HL-60 (cell line): Measurements from ENCODE around the gene PDE6D.
A peak's percentile ranks its signal among the peaks of the same experiment; 100 is the strongest.

Source experiments
- DNase-seq, 2 experiments: peaks; one replicate each; pipeline ENCODE4 v3.0.0-alpha.2; 2010 to 2020; ENCODE audit warnings: low read depth in 1 of 2, low spot score in 1 of 2
- H3K27ac ChIP-seq: fragments of 250-450 bp; sonication (Bioruptor Pico); replicated peaks from 2 replicates; pipeline ENCODE4 v1.5.1; 2020; ENCODE audit warnings: mild to moderate bottlenecking, moderate library complexity
- H3K27me3 ChIP-seq: fragments of 250-450 bp; sonication (Bioruptor Pico); 2 replicates; pipeline ENCODE4 v1.5.1; 2021; ENCODE audit warnings: mild to moderate bottlenecking, moderate library complexity; ENCODE audit not compliant: insufficient read depth, poor library complexity, severe bottlenecking
- H3K4me3 ChIP-seq: replicated peaks from 2 replicates; pipeline ENCODE4 v1.5.1; 2011; ENCODE audit warnings: mild to moderate bottlenecking, control low read depth, low read length; ENCODE audit not compliant: insufficient read depth
- GABPA ChIP-seq: IDR thresholded peaks from 2 replicates; pipeline ENCODE4 v1.6.1; 2012; ENCODE audit warnings: low read depth
- POLR2AphosphoS5 ChIP-seq: IDR thresholded peaks from 2 replicates; pipeline ENCODE4 v1.6.1; 2012; ENCODE audit warnings: low read depth
- SPI1 ChIP-seq: IDR thresholded peaks from 2 replicates; pipeline ENCODE4 v1.6.1; 2012; ENCODE audit warnings: low read depth, mild to moderate bottlenecking, borderline replicate concordance
- TF ChIP-seq, protein P1 (sequence below): IDR thresholded peaks from 2 replicates; pipeline ENCODE4 v1.6.1; 2012; ENCODE audit warnings: low read depth; ENCODE audit not compliant: insufficient replicate concordance
- TF ChIP-seq, protein P2 (sequence below): IDR thresholded peaks from one replicate; pipeline ENCODE4 v1.5.1; 2011; ENCODE audit warnings: low read length, control low read depth, inconsistent platforms; ENCODE audit not compliant: insufficient read depth

Gene PDE6D

GRCh38 chr2:231685349-231686191, 95.5 kb downstream of the PDE6D start:
- TF ChIP-seq GABPA (no peak), SPI1 (peak; percentile 82; the same call in 1 of the 2 replicates), POLR2AphosphoS5 (peak; percentile 67)
- TF ChIP-seq, protein P1, sequence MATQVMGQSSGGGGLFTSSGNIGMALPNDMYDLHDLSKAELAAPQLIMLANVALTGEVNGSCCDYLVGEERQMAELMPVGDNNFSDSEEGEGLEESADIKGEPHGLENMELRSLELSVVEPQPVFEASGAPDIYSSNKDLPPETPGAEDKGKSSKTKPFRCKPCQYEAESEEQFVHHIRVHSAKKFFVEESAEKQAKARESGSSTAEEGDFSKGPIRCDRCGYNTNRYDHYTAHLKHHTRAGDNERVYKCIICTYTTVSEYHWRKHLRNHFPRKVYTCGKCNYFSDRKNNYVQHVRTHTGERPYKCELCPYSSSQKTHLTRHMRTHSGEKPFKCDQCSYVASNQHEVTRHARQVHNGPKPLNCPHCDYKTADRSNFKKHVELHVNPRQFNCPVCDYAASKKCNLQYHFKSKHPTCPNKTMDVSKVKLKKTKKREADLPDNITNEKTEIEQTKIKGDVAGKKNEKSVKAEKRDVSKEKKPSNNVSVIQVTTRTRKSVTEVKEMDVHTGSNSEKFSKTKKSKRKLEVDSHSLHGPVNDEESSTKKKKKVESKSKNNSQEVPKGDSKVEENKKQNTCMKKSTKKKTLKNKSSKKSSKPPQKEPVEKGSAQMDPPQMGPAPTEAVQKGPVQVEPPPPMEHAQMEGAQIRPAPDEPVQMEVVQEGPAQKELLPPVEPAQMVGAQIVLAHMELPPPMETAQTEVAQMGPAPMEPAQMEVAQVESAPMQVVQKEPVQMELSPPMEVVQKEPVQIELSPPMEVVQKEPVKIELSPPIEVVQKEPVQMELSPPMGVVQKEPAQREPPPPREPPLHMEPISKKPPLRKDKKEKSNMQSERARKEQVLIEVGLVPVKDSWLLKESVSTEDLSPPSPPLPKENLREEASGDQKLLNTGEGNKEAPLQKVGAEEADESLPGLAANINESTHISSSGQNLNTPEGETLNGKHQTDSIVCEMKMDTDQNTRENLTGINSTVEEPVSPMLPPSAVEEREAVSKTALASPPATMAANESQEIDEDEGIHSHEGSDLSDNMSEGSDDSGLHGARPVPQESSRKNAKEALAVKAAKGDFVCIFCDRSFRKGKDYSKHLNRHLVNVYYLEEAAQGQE = peak; percentile 69
- TF ChIP-seq, protein P2, sequence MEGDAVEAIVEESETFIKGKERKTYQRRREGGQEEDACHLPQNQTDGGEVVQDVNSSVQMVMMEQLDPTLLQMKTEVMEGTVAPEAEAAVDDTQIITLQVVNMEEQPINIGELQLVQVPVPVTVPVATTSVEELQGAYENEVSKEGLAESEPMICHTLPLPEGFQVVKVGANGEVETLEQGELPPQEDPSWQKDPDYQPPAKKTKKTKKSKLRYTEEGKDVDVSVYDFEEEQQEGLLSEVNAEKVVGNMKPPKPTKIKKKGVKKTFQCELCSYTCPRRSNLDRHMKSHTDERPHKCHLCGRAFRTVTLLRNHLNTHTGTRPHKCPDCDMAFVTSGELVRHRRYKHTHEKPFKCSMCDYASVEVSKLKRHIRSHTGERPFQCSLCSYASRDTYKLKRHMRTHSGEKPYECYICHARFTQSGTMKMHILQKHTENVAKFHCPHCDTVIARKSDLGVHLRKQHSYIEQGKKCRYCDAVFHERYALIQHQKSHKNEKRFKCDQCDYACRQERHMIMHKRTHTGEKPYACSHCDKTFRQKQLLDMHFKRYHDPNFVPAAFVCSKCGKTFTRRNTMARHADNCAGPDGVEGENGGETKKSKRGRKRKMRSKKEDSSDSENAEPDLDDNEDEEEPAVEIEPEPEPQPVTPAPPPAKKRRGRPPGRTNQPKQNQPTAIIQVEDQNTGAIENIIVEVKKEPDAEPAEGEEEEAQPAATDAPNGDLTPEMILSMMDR = peak; percentile 66
- H3K27me3 ChIP-seq = no peaks in the 10 kb centered on the region
- DNase-seq = peak; percentile 89 to 90
- H3K4me3 ChIP-seq = peak overlapping the region; percentile 27
- H3K27ac ChIP-seq = peak overlapping the region; percentile 95

GRCh38 chr2:231684314-231685223, 96.5 kb downstream of the PDE6D start:
- Histone ChIP-seq H3K4me3 (peak overlapping the region; percentile 9), H3K27ac (peak overlapping the region; percentile 95), H3K27me3 (no peaks in the 10 kb centered on the region)
- TF ChIP-seq SPI1 (no peak; the same call in 1 of the 2 replicates), POLR2AphosphoS5 (peak; percentile 89)
- peak; percentile 78 to 92 for DNase-seq

DNA sequence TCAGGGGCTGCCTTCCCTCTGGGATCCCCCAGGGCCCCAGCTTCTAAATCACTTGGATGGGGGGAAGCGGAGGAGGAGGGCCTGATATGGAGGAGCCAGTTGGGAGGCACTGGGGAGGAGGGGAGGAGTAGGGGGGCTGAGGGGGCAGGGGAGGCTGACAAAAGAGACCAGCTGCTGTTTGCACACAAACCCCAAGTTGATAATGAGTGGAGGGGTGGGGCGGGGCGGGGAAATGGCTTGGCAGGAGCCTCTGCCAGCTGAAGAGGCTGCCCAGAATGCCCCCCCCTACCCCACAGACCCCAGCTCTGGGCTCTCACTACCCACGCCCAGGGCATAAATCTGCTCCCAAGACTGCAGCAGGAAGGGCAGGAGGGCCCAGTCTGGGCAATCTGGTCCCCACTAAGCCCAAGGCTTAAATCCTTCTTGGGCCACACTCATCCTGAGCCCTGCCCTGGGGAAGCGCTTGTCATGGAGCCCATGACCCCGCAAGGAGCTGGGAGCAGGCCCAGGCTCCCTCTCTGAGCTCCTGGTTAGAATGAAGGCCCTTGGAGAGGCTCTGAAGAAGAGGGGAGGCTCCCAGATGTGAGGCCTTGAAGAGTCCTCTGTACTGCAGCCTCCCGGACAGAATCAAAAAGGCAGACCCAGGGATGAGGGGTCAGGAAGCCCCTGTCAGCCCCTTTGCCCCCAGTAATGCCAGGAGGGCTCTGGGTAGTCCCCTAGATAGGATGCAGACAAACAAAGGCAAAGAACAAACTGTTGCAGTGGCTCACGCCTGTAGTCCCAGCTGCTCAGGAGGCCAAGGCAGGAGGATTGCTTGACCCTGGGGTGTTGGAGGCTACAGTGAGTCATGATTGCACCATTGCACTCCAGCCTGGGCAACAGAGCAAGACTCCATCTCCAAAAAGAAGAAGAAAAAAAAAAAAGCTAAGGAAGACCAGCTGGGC, 97.5 kb downstream of the PDE6D start:
- DNase-seq = peak in 1 of 2 experiments; percentile 58
- Histone ChIP-seq H3K4me3 (no peak overlapping the region), H3K27ac (peak overlapping the region; percentile 95), H3K27me3 (no peaks in the 10 kb centered on the region)
- TF ChIP-seq POLR2AphosphoS5 = no peak
- TF ChIP-seq, protein P2 = no peak
- TF ChIP-seq, protein P1 = no peak
- no peak for TF ChIP-seq GABPA
- no peak for TF ChIP-seq SPI1
